NT2/D1 (cell line): ENCODE data around the gene ARMC9.

Source experiments
- SUZ12 ChIP-seq: IDR thresholded peaks from 2 replicates; pipeline ENCODE4 v1.6.1; 2011; ENCODE audit not compliant: insufficient read length, insufficient read depth; ENCODE audit errors: extremely low read depth
- YY1 ChIP-seq: IDR thresholded peaks from 2 replicates; pipeline ENCODE4 v1.6.1; 2011; ENCODE audit not compliant: insufficient read length, insufficient read depth
- ZNF274 ChIP-seq: IDR thresholded peaks from 2 replicates; pipeline ENCODE4 v1.6.1; 2011; ENCODE audit warnings: mild to moderate bottlenecking, low read depth, low read length

GRCh38 chr2:231272991-231273390 lies 74.6 kb downstream of the ARMC9 start:
- no peak for TF ChIP-seq SUZ12
- TF ChIP-seq YY1 = no peak
- TF ChIP-seq ZNF274 = no peak
